HT1080 (cell line): ENCODE results near the gene TSEN54. TPM values are rescaled to one million over a fixed set of nuclear protein-coding genes. Genes with fewer than 3 reads are reported as not detected.
"Not testable (repeated sequence)": the region's sequence is repeated elsewhere in the genome, so short reads cannot be mapped to it uniquely, and the experiment has no call there.

ENCODE experiments used
- DNase-seq: peaks from one replicate; pipeline ENCODE4 v3.0.0-alpha.2; 2015; ENCODE audit warnings: low read depth
- total RNA-seq: library from RNA; depleted of rRNA; stranded (reverse); fragments of >200 nt; shearing (Covaris generic); gene quantifications from 2 replicates; pipeline ENCODE4 v1.2.3, GENCODE V29; 2014

Gene TSEN54
- total RNA-seq, 1 experiment from 2014 or later: 38.8 TPM

GRCh38 chr17:75517297-75517865 is 1.1 kb downstream of the TSEN54 start:
- DNase-seq: no peak

DNA sequence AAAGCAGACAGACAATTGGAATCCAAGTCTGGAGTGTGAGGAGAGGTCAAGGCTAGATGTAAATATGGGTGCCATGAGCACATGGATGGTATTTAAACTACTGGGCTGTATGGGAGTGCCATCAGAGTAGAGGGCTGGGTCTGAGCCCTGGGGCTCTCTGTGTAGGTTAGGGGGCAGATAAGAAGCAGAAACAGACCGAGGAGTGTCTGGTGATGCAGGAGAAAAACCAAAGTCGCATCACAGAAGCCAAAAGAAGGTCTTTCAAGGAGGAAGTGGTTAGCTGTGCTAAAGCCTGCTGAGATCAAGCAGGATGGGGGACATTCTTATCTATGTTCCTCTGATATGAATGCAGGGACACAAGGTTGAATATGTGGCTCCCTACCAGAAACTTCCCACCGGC is 1.9 kb downstream of the TSEN54 start:
- DNase-seq: no peak

DNA sequence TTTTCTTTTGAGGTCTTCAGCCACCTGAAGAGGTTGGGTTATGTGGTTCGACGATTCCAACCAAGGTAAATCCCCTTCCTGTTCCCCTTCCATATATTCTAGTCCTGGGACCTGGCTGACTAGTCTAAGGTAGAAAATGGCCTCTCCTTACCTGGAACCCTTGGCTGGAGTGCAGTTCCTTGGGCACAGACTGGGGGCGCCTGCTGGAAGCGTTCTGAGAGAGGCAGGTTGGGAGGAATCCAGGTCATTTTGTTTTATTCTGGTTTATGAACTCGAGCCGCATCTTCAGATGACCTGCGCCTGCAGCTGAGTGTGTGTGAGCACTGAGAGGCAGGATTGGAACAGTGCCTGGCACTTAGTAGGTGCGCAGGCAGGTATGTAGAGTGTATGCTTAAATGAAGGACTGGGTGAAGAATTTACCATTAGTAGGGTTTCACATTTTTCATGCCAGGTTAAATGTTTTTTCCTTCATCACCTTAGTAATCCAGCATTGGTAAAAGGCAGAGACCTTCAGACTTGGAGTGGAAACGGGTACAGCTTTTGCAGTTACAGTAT is 2.7 kb downstream of the TSEN54 start:
- DNase-seq: no peak

- DNase-seq: not testable (repeated sequence)
These were observed 4.1 kb downstream of the TSEN54 start for GRCh38 chr17:75520413-75520812.

- DNase-seq: no peak
These were observed 5.0 kb downstream of the TSEN54 start for GRCh38 chr17:75521290-75521689.

GRCh38 chr17:75521951-75522727 is 5.8 kb downstream of the TSEN54 start:
- DNase-seq: no peak

GRCh38 chr17:75523647-75524046 is 7.3 kb downstream of the TSEN54 start:
- no peak for DNase-seq

- no peak for DNase-seq
These were observed 8.1 kb downstream of the TSEN54 start for GRCh38 chr17:75524269-75524969.

DNA sequence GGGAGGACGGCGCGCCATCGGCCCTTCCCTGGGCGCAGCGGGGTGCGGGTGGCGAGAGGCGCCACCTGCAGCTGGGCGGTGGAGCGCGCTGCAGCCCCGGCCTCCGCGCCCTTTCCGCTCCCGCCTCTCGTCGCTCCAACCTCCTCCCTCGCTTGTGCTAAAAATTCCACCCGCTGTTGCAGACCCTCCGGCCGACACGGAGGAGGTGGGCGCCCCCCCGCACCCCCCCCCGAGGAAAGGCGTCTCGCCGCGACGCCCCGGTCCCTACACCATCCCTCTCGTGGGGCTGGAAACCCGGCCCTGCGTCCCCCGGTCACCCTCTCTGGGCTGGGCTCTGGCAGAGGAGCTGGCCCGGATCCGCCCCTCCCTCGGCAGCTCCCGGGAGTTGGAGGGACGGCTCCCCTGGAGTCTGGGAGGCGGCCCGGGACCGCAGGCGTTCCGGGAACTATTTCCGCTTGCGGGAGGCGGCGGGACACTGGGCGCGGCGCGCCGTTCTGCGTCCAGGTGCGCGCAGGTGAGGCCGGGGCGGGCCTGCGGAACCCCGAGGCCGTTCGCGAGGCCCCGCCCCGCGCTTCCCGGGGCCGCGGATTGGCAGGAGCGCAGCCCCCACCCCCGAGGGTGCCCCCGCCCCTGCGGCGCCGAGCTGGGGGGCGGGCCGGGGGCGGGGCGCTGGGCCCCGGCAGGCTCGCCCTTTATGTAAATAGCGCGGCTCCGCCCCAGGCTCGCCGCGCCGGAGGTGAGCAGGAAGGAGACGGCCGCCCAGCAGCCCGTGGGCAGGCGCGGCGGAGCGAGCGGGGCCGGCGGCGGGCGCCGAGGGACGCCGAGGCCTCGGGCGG is 8.9 kb downstream of the TSEN54 start, which contains the start of gene LLGL2:
Gene LLGL2, plus strand, starts transcription at position 728 of the 836 bp plus-strand sequence. CDS start 17,730 bp downstream, outside the sequence.
- no peak for DNase-seq

DNA sequence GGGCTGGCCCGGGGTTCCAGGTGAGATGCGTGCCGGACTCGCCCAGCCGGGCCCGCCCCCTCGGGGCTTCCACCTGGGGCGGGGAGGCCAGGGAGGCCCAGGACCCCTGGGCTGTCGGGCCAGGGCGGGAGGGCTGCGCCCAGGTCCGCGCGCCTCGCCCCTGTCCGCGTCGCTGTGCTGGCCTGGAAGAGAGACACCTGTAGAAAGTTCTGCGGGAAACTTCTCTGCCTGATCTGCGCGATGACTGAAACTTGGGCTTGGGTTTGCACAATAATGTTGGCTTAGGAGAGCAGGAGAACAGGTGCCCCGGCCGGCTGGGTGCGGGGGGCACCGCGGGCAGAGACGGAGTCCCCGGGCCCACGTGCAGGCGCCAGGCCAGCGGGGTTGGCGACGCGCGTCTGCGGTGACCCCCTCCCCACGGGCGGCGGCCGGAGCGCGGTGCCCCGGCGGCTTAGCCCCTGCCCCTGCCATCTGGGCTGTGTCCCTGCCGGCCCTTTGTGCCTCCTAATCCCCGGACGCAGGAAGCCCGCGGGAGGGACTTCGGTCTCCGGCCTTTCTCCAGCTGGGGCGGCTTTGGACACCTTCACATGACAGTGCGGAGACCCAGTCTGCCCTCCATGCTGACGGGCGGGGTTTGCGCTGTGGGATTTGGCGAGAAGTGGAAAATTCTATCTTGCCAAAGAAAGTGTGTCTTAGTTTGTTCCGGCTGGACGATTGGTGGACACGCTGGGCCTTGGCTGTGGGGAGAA is 9.7 kb downstream of the TSEN54 start:
- no peak for DNase-seq

- no peak for DNase-seq
These were observed 10.4 kb downstream of the TSEN54 start for GRCh38 chr17:75526555-75527270.

DNA sequence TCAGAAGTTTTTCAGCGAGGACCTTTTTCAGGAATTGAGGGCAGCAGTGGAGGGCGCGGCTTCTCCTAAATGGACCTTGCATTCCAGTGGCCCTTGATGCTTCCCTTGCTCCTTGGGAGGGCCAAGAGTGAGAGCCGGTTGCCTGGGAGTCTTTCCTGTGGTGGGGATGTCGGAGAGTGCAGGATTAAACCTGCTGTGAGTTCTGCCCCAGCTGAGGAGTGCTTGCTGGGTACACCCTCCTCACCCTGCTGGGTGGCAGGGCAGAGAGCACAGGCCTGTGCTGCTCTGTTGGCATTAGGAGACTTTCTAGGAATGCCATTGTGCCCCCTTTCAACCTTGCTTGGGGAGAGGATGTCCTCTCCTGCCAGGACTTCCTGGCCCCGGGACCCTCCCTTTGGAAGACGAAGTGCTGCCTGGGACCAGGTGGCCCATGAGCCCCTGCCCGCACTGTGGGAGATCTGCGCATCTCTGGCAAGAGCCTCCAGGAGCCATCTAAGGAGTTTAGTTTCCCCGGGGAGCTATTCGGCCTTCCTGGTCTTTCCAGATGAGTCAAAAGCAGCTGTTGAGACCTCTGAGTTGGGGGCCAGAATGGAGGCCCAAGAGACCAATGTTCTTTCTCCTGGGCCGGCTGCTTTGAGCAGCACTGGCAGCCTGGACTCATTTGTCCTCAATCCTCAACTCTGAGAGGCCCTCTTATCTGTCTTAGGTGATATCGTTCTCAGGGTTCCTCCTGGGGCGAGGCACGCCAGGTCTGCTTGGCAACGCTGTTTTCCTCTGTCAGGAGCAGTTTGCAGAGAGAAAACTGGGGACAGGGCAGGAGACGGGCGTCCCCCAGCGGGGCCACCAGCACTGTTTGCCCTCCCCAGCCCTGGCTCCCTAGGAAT is 14.8 kb downstream of the TSEN54 start:
- DNase-seq: no peak

- DNase-seq: peak; percentile 17
These were observed 15.4 kb downstream of the TSEN54 start for GRCh38 chr17:75531721-75532072.

DNA sequence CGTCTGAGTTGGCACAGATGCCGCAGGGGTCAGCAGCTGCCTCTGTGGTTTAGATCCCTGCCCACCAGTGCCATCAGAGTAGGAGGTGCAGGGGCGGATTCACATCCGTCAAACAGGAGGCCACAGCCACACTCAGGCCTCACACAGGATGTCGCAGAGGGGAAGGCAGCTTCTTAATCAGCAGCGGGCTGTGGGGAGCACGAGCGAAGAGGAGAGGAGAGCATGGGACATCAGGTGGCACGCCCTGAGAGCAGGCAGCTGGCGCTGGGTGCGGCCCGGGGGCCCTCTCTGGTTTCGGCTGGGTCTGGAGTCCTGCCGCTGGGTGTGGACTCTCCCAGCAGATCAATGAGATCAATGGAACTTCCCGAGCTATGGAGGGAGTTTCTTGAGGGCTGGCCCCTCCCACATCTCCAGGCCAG is 18.8 kb downstream of the TSEN54 start:
- DNase-seq: no peak

- no peak for DNase-seq
These were observed 19.5 kb downstream of the TSEN54 start for GRCh38 chr17:75535871-75536270.

- no peak for DNase-seq
These were observed 20.0 kb downstream of the TSEN54 start for GRCh38 chr17:75536366-75536765.

DNA sequence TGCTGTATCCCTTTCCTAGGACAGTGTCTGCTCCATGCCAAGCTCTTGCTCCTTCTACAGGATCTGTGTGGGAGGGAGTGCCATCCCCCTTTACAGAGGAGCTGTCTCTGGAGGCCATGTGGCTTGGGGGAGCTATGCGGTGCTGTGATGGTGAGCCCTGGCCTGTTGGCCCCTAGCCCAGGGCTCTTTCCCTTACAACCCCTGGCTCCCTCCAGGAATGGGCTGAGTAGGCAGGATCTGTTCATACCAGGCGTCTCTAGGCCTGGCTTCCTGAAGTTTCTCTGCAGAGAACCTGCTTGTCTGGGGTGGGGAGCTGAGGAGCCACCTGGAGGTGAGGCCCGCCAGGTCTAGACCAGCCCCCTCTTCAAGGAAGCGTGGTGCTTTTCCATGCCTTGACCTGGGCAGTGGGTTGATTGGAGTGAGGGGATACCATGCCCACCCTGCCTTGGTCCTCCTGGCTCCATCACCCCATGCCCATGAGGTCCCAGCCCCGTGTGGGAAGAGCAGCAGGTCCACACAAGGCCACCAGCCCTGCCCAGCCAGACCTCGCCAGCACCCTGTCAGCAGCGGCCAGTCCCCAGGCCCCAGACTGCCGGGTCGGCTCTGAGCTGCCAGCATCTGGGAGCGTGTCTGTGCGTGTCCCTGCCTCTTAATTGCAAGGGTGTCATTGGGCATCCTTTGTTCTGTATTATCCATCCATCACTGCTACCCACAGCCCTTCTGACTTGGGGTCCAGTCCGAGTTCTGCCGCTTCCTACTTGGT is 23.8 kb downstream of the TSEN54 start:
- no peak for DNase-seq

DNA sequence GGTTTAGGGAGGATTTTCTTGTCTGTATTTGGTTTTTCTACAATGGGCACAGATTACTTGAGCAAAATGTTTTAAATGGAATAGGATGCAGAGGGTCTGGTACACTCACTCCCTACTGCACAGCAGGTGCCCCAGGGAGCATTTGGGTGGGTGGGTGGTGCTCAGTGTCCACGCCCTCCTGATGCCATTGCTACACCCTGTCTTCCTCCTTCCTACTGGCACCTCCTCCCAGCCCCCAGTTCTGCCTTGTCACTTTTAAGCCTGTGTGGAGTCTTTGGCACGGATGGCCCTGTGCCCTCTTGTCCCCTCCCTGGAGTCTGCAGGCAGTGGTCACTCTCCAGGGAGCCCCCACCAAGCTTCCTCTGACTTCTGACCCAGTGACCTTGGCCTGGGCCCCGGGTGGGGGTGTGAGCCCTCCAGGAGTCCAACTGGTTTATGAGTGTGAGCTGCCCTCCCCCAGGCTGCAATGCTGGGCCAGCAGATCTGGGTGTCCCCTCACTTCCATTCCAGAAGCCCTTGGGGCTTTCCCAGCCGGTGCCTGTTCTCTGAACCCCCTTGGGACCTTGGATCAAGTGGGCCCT is 24.7 kb downstream of the TSEN54 start:
- no peak for DNase-seq
